ENCODE results near the gene RAPGEFL1.

RAPGEFL1 gene

DNA sequence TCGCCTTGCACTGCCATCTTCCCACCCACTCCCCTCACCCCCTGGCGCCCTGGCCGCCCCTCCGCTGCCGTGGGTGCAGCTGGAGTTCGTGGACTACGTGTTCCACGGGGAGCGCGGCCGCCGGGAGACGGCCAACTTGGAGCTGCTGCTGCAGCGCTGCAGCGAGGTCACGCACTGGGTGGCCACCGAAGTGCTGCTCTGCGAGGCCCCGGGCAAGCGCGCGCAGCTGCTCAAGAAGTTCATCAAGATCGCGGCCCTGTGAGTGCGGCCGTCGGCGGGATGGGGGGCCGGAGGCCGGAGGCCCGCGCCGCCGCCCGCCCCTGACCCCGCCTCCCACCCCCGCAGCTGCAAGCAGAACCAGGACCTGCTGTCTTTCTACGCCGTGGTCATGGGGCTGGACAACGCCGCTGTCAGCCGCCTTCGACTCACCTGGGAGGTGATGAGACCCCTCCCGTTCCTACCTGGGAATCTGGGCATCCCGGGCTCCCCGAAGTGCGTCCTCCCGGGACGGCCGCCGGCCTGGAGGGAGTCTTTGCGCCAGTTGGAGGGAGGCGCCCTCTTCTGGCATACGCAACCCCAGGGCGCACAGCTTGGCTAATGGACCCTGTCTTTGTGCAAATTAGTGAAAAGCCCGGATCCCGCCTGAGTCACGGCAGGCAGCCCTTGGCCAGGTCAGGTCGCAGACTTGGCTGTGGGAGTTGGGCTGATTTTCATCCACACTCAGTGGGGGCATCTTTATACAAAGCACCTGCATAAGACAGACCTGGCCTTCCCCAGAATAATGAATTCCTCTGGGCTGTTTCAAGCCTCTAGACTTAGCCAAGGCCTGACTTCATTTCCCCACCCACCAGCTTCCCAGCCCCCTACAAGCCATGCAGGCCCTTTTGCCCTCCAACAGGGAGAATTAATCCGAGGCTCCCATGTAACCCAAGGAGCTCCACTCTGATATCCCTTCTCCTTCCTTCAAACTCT is 14.3 kb downstream of the RAPGEFL1 start:
- TF ChIP-seq, protein P1, sequence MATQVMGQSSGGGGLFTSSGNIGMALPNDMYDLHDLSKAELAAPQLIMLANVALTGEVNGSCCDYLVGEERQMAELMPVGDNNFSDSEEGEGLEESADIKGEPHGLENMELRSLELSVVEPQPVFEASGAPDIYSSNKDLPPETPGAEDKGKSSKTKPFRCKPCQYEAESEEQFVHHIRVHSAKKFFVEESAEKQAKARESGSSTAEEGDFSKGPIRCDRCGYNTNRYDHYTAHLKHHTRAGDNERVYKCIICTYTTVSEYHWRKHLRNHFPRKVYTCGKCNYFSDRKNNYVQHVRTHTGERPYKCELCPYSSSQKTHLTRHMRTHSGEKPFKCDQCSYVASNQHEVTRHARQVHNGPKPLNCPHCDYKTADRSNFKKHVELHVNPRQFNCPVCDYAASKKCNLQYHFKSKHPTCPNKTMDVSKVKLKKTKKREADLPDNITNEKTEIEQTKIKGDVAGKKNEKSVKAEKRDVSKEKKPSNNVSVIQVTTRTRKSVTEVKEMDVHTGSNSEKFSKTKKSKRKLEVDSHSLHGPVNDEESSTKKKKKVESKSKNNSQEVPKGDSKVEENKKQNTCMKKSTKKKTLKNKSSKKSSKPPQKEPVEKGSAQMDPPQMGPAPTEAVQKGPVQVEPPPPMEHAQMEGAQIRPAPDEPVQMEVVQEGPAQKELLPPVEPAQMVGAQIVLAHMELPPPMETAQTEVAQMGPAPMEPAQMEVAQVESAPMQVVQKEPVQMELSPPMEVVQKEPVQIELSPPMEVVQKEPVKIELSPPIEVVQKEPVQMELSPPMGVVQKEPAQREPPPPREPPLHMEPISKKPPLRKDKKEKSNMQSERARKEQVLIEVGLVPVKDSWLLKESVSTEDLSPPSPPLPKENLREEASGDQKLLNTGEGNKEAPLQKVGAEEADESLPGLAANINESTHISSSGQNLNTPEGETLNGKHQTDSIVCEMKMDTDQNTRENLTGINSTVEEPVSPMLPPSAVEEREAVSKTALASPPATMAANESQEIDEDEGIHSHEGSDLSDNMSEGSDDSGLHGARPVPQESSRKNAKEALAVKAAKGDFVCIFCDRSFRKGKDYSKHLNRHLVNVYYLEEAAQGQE (IDR thresholded peaks at IDR 0.05; ENCODE audit: insufficient replicate concordance, low read depth): no peak
- TF ChIP-seq POLR2AphosphoS5 (IDR thresholded peaks at IDR 0.05; ENCODE audit: low read depth) (no peak), GABPA (IDR thresholded peaks at IDR 0.05; ENCODE audit: low read depth) (no peak), SPI1 (IDR thresholded peaks at IDR 0.05; ENCODE audit: borderline replicate concordance, low read depth) (no peak)
- TF ChIP-seq, protein P2, sequence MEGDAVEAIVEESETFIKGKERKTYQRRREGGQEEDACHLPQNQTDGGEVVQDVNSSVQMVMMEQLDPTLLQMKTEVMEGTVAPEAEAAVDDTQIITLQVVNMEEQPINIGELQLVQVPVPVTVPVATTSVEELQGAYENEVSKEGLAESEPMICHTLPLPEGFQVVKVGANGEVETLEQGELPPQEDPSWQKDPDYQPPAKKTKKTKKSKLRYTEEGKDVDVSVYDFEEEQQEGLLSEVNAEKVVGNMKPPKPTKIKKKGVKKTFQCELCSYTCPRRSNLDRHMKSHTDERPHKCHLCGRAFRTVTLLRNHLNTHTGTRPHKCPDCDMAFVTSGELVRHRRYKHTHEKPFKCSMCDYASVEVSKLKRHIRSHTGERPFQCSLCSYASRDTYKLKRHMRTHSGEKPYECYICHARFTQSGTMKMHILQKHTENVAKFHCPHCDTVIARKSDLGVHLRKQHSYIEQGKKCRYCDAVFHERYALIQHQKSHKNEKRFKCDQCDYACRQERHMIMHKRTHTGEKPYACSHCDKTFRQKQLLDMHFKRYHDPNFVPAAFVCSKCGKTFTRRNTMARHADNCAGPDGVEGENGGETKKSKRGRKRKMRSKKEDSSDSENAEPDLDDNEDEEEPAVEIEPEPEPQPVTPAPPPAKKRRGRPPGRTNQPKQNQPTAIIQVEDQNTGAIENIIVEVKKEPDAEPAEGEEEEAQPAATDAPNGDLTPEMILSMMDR (IDR thresholded peaks at IDR 0.05; ENCODE audit: insufficient read depth, low read length): peak; percentile 65
- Histone ChIP-seq H3K27ac (replicated peaks) (no peak overlapping the region), H3K4me3 (replicated peaks; ENCODE audit: insufficient read depth, low read length) (peak overlapping the region; percentile 43), H3K27me3 (ENCODE audit: insufficient read depth, poor library complexity, severe bottlenecking) (no peaks in the 10 kb centered on the region)
- peak in 1 of 2 experiments; percentile 63 for DNase-seq (ENCODE audit: low read depth in 1 of 2, low spot score in 1 of 2)

DNA sequence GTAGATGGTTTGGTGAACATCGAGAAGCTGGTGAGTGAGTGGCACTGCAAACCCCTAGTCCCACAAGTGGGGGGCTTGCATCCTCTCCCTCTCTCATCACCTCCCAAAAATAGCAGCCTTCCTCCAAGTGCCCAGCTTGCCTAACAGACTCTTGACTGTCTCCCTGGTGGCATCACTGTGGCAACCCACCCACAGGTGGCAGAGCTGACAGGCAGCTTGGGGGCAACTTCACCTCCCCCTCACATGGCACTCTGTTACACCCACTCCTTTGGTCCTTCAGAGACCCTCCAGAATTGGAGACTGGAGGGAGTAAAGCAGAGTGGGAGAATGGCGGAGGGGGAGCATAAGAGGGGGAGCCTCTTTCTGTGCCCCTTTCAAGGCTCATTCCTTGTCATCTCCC is 15.7 kb downstream of the RAPGEFL1 start:
- Histone ChIP-seq H3K27me3 (ENCODE audit: insufficient read depth, poor library complexity, severe bottlenecking) (no peaks in the 10 kb centered on the region), H3K27ac (replicated peaks) (no peak overlapping the region), H3K4me3 (replicated peaks; ENCODE audit: insufficient read depth, low read length) (no peak overlapping the region)
- TF ChIP-seq, protein P2 (IDR thresholded peaks at IDR 0.05; ENCODE audit: insufficient read depth, low read length): no peak
- TF ChIP-seq POLR2AphosphoS5 (IDR thresholded peaks at IDR 0.05; ENCODE audit: low read depth): no peak
- no peak for DNase-seq (ENCODE audit: low read depth in 1 of 2, low spot score in 1 of 2)

DNA sequence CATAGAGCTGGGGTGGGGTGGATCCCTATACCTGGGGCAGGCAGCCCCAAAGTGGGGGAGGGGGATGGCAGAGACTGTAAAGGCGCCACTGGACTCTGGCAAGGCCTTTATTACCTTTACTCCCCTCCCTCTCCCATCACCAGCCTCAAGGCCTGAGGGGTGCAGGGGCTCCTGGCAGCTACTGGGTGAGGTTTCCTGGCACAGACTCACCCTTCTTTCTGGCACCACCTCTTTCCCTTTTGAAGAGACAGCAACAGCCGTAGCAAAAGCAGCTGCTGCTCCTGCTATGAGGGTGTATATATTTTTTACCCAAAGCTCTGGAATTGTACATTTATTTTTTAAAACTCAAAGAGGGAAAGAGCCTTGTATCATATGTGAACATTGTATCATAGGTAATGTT is 17.6 kb downstream of the RAPGEFL1 start:
- H3K27me3 ChIP-seq (ENCODE audit: insufficient read depth, poor library complexity, severe bottlenecking): no peaks in the 10 kb centered on the region
- no peak overlapping the region for H3K4me3 ChIP-seq (replicated peaks; ENCODE audit: insufficient read depth, low read length)
- DNase-seq (ENCODE audit: low read depth in 1 of 2, low spot score in 1 of 2): no peak
- TF ChIP-seq, protein P2 (IDR thresholded peaks at IDR 0.05; ENCODE audit: insufficient read depth, low read length): no peak
- no peak for TF ChIP-seq POLR2AphosphoS5 (IDR thresholded peaks at IDR 0.05; ENCODE audit: low read depth)
- TF ChIP-seq, protein P1 (IDR thresholded peaks at IDR 0.05; ENCODE audit: insufficient replicate concordance, low read depth): no peak
- no peak overlapping the region for H3K27ac ChIP-seq (replicated peaks)

Data from HL-60 (cell line).